NCI-H2227 treated with DMSO at 0.1 percent for 48 hours (cell line): Measurements from ENCODE around the gene TRNAU1AP.
"Not testable (repeated sequence)": the region's sequence is repeated elsewhere in the genome, so short reads cannot be mapped to it uniquely, and the experiment has no call there.

Experiments
- DNase-seq: peaks from one replicate; lab custom pipeline; 2025; lab: John Stamatoyannopoulos, UW

The TRNAU1AP gene

DNA sequence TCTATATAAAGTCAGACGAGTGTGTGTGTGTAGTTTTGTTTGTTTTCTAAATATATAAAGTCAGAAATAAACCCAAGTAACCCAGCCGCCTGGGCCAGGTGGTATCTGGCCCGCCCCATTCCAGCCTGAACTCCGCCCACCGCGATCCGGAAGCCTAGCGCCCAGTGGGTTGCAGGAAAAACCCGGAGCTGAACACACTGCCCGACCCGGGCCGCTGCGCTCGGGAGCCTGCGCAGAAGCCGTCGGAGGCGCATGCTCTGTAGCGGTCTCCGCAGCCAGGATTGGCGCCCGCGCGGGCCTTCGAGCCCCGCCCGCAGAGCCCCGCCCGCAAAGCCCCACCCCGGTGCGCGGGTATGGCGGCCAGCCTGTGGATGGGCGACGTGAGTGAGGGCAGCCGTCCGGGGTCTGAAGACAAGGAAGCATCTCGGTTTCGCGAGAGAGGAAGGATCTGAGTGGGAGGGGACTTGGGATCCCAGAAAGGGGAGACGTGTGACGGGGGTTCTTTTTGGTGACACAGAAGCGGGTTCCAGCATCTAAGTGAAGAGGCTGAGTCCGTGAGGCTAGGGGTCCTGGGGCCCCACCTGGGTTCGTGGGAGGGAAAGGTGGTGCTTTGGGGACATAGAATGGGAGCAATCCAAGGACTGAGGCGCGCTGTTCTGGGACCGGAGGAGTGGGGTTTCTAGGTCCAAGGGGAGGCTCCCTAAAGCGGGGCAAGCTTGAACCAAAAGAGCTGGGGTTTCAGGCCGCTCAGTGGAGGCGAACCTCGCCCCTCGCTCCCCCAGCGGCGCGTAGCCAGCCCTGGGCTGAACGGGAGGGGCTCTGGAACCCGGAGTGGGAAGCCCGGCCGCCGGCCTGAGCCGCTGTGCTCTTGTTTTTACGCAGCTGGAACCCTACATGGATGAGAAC is at the start of gene TRNAU1AP:
TRNAU1AP (plus strand) TSS at position 328 of the 906 bp plus-strand sequence; CDS start at position 354, 26 bp downstream.
- peak; percentile 98 for DNase-seq

DNA sequence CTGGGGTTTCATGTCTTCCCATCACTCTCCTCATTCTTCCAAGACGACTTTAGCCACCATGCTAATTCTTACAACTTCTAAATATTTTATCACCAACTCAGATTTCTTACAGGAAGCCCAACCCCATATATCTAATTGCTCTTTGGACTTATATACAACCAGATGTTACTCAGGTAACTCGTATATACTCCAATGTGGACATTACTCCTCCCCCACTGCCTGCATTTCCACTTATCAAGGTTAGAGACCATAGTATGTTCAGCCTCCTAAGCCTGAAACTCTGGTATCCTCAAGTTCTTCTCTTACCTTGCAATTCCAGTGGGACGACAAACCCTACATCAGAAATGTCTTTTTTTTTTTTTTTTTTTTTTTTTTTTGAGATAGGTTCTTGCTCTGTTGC is 49.8 kb upstream of the TRNAU1AP start:
- no peak for DNase-seq

DNA sequence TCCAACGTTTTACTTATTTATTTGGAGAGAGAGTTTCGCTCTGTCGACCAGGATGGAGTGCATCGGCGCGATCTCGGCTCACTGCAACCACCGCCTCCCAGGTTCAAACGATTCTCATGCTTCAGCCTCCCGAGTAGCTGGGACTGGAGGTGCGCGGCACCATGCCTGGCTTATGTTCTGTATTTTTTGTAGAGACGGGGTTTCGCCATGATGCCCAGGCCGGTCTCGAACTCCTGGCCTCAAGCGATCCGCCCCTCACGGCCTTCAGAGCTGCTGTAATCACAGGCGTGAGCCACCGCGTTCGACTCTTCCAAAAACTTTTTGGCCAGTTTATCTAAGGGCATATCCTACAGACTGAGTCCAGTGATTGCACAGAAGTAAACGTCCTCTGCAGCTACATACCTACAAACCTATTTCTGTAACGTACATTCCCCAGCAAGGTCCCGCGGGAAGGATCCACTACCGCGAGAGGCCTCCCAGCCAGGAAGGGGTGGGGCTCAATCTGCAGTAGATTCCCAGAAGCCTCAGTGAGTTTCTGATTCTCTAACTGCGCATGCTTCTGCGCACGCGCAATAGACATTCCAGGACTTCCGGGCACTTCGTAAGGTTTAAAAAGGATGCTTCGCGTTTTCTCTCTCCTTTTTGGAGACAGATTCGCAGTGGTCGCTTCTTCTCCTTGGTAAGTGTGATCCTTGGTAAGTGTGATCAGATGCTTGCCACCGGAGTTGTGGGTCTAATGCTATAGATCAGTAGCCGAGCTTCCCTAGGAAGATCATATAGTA is 47.3 kb upstream of the TRNAU1AP start, which contains the start of gene RCC1:
RCC1 (plus strand) TSS at position 638 of the 782 bp plus-strand sequence. CDS start 23,824 bp downstream, outside the sequence.
- DNase-seq = peak; percentile 97

DNA sequence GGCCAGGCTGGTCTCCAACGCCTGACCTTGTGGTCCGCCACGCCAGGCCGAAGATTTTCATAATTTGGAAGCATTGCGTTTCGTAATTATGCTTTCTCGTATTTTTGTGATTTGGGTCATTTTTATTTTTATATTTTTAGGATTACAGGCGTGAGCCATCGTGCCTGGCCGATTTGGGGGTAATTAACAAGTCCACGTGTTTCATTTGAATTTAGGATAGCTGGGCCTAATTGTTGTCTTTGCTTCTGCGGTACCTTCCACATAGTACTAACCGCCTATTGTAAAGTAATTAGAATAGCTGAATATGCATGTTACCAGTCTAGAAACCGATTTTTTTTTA is 46.0 kb upstream of the TRNAU1AP start:
- no peak for DNase-seq

DNA sequence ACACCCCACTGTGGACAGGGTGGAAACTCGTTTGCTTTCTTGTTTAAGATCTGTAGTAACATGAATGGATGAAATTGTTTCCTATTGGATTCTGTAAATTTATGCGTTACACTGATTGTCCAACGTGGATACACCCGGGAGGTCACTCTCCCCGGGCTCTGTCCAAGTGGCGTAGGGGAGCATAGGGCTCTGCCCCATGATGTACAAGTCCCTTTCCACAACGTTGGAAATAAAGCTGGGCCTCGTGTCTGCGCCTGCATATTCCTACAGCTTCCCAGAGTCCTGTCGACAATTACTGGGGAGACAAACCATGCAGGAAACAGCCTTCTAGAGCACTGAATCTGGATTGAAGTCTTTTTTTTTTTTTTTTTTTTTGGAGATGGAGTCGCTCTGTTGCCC is 45.6 kb upstream of the TRNAU1AP start:
- no peak for DNase-seq

DNA sequence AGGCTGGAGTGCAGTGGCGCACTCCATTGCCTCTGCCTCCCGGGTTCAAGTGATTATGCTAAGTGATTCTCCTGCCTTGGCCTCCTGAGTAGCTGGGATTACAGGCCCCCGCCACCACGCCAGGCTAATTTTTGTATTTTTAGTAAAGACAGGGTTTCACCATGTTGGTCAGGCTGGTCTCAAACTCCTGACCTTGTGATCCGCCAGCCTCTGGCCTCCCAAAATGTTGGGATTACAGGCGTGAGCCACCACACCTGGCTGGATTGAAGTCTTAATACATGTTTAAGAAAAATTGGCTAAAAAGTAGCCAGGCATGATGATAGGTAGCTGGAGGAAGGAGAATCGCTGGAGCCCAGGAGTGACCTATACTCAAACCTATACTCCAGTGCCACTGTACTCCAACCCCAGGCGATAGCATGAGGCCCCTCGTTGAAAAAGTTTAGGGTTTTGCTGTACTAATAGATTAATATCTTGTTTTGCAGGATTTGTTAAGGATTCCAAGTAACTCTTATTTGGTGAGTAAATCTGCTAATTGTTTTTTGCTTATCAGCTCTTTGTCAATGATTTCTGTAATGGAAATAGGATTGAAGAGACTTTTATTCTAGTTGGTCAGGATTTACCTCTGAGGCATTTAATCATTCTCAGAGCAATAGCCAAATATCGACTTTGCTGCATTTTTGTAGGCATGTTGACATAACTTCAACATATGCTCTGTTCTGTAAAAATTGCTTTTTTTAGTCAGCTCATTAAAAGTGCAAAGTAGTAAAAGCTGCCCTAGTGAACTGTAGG is 45.0 kb upstream of the TRNAU1AP start:
- no peak for DNase-seq

DNA sequence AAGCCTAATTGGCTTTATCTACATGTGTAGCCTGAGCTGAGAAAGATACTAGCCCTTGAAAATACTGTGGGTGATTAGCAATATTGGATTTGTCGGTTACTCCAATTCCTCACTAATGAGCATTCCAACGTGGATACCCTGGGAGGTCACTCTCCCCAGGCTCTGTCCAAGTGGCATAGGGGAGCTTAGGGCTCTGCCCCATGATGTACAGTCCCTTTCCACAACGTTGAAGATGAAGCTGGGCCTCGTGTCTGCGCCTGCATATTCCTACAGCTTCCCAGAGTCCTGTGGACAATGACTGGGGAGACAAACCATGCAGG is 44.5 kb upstream of the TRNAU1AP start:
- no peak for DNase-seq

DNA sequence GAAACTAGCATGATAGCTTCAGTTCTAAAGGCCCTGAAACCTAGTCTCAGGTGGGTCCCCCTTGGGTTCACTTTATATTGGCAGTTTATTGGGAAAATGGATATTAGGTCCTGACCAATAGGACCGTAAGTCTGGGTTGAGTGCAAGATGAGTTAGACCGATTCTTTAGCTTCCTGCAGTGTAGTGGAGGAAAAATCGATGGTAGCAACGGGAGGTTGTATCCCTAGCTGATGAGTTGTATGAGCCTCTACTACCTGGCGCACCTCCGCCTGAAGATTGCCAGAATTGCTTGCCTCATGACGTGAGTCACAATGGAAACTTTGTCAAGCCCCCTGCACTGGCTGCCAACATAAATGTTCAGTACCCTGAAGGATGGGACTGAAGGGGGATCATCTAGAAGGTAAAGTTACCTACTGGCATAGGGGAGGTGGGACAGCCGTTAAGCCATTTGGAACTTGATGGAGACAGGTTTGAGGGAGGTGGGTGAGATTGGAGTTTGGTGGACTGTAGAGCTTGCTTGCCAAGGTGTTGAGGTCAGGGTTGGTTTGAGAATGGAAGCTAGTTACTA is 43.1 kb upstream of the TRNAU1AP start:
- no peak for DNase-seq

DNA sequence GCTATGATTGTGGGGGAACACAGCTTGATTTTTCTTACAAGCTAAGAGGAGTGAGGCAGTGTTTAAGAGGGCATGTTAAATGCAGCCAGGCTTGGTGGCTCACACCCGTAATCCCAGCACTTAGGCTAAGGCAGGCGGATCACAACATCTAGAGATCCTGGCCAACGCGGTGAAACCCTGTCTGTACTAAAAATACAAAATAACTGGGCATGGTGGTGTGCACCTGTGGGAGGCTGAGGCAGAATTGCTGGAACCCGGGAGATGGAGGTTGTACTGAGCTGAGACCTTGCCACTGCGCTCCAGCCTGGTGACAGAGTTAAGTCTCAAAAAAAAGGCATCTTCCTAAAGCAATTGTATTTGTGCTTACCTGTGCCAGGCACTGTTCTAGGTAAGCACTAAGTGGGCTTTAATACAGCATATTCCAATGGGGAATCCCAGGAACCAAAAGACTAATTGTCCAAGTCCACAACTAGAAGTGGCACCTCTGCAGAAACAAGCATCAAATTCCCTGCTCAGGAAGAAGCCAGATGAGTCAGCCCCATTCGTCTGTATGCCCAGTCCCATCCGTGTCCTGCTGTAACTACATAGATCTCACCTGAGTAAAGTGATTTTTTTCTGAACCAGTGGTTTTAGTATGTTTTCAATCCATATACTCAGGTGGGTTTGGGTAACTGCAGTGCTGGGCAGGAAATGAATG is 42.5 kb upstream of the TRNAU1AP start:
- no peak for DNase-seq

- DNase-seq = no peak
These were observed 41.9 kb upstream of the TRNAU1AP start for GRCh38 chr1:28510970-28511440.

GRCh38 chr1:28512058-28512611 is 40.8 kb upstream of the TRNAU1AP start:
- no peak for DNase-seq

DNA sequence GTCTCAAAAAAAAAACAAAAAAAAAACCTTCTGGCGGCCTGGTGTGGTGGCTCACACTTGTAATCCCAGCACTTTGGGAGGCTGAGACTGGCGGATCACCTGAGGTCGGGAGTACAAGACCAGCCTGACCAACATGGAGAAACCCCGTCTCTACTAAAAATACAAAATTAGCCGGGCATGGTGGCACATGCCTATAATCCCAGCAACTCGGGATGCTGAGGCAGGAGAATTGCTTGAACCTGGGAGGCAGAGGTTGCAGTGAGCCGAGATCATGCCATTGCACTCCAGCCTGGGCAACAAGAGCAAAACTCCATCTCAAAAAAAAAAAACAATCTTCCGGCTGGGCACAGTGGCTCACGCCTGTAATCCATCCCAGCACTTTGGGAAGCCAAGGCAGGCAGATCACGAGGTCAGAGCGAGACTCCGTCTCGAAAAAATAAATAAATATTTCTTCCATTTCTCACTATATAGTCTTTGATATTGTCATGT is 38.4 kb upstream of the TRNAU1AP start:
- not testable (repeated sequence) for DNase-seq

- DNase-seq = no peak
These were observed 36.3 kb upstream of the TRNAU1AP start for GRCh38 chr1:28516518-28516956.

GRCh38 chr1:28517649-28517999 is 35.3 kb upstream of the TRNAU1AP start:
- peak; percentile 66 for DNase-seq

DNA sequence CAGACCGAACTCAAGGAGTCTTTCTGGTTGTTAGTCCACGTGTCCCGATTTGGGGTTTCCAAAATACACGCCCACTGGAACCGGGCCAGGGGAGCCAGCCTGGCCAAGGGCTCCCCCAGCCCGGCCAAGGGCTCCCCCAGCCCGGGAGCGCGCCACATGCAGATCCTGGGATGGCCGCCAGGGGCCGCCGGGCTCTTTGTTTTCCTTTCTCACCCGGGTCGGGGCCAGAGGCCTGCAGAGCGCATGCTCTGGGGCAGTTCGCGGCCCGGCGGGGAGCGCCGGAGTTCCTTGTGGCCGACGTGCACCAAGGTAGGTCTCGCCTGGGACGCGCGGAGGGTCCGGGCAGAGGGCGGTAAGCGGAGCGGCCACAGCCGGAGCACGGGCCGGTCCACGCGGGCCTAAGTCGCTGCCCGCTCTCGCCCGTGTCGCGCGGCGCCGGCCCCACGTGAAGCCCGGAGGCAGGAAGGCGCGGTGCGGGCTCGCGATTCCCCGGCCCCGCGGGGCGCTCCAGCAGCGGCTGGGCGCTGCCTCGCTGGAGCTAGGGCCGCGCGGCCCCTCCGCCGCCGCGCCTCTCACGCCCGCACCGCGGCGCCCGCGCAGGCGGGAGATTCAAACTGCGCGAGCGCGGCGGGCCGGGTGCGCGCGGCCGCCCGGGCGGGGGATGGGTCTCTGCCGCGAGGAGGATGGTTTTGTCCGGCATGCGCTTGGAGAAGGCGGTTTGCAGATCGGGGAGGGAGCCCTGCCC is 34.7 kb upstream of the TRNAU1AP start:
- peak; percentile 89 for DNase-seq

DNA sequence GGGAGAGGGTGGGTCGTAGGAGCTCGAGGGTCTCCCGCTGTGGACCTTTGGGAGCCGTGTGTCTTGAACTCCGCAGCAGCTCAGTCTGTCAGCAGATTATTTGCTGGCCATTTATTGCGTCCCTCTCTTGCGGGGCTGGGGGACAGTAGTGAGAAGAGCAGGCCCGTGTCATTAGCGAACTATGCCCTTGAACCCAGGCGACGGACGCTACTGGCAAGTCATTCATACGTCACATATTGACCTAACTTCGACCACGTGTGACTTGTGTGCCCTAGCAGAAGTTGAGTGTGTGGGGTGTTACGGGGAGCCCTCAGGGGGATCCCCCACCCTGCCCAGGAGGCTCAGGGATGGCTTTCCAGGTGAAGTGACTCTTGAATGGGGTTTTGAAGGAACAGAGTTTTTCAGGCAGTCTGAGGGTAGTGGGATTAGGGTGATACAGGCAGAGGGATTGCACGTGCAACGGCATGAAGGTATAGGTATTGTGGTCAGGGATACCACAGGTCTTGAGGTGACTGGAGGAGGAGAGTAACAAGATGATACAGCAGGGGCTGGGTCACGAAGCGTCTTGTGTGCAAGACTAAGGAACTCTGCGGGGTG is 34.0 kb upstream of the TRNAU1AP start:
- DNase-seq = no peak

GRCh38 chr1:28519946-28520725 is 32.7 kb upstream of the TRNAU1AP start:
- DNase-seq = no peak

GRCh38 chr1:28520796-28521195 is 32.1 kb upstream of the TRNAU1AP start:
- not testable (repeated sequence) for DNase-seq
